Vagina (tissue), 2 donors: ENCODE measurements around the gene KIRREL3.

Source experiments
- POLR2A ChIP-seq, 2 donors: fragments of 450-650 bp; IDR thresholded peaks; one replicate each; pipeline ENCODE4 v1.6.1; 2017; ENCODE audit warnings: antibody characterized with exemption in 2 of 2, mild to moderate bottlenecking in 2 of 2, moderate library complexity in 2 of 2
- POLR2AphosphoS5 ChIP-seq, 2 donors: sonication (generic); formaldehyde crosslinking; IDR thresholded peaks; one replicate each; pipeline ENCODE4 v1.9.0; 2017; ENCODE audit warnings: antibody characterized with exemption in 2 of 2, mild to moderate bottlenecking in 2 of 2, low read depth in 1 of 2; ENCODE audit not compliant: insufficient read depth in 1 of 2
- TF ChIP-seq, protein P1 (sequence below), 3 experiments: fragments of 450-650 bp in 2 of 3; fragments of 200-600 bp in 1 of 3; sonication (generic) in 1 of 3; IDR thresholded peaks; one replicate each; pipeline ENCODE4 v1.5.1; 2017 to 2019; ENCODE audit warnings: antibody characterized with exemption in 3 of 3, mild to moderate bottlenecking in 2 of 3, moderate library complexity in 2 of 3

DNA sequence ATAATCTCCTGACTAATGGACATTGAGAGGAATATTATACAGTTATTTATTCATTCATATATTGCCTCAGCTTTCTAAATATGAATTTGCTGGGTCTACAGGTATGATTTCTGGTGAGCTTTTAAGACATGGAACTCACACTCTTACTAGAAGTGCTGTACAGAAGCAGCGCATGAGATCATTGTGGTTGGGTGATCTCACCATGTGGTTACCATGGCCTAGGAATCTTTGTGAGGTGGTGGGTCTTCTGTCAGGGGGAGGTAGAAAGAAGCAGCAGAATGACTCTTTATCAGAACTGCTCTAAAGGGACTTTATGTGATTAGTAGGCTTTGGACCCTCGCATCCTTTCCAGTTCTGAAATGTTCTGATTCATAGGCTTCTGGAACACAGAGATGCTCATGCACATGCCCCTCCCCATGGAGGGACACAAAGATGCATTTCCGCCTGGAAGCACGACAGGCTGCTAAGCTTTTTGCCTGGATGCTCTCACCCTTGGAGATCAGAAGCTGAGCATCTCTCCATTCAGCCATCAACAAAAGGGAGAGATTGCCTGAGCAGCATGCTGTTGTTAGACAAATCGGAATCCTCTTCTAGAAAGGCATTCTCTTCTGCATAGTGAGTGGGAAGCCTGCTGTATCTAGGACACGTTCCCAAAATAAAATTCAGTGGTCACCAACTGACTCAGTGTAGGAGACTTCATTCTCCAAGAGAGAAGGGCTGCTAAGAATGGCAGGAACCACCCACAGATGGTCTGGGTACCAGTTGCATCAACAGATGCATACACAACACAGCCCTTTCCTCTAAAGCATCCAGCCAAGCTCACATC, 51.3 kb downstream of the KIRREL3 start:
- TF ChIP-seq, protein P1, sequence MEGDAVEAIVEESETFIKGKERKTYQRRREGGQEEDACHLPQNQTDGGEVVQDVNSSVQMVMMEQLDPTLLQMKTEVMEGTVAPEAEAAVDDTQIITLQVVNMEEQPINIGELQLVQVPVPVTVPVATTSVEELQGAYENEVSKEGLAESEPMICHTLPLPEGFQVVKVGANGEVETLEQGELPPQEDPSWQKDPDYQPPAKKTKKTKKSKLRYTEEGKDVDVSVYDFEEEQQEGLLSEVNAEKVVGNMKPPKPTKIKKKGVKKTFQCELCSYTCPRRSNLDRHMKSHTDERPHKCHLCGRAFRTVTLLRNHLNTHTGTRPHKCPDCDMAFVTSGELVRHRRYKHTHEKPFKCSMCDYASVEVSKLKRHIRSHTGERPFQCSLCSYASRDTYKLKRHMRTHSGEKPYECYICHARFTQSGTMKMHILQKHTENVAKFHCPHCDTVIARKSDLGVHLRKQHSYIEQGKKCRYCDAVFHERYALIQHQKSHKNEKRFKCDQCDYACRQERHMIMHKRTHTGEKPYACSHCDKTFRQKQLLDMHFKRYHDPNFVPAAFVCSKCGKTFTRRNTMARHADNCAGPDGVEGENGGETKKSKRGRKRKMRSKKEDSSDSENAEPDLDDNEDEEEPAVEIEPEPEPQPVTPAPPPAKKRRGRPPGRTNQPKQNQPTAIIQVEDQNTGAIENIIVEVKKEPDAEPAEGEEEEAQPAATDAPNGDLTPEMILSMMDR (IDR thresholded peaks at IDR 0.05), result no peak
- TF ChIP-seq POLR2A (IDR thresholded peaks at IDR 0.05), result no peak
- no peak for TF ChIP-seq POLR2AphosphoS5 (IDR thresholded peaks at IDR 0.05; ENCODE audit: insufficient read depth in 1 of 2, low read depth in 1 of 2)
